Neutrophil (primary cell): ENCODE data around the gene XPR1.
"Not testable (repeated sequence)": the region's sequence is repeated elsewhere in the genome, so short reads cannot be mapped to it uniquely, and the experiment has no call there.

Source experiments
- H3K27ac ChIP-seq: fragments of 200-600 bp; sonication (generic); 2 replicates; pipeline ENCODE4 v1.5.1; 2016; ENCODE audit warnings: mild to moderate bottlenecking, moderate library complexity
- H3K27me3 ChIP-seq: fragments of 200-600 bp; sonication (generic); 2 replicates; pipeline ENCODE4 v1.6.0; 2016; ENCODE audit warnings: mild to moderate bottlenecking
- H3K36me3 ChIP-seq: fragments of 200-600 bp; sonication (generic); 2 replicates; pipeline ENCODE4 v1.5.1; 2017
- H3K4me1 ChIP-seq, 2 experiments: fragments of 200-600 bp in 1 of 2; sonication (generic) in 1 of 2; 1 replicate in 1 of 2; 2 replicates in 1 of 2; pipeline versions ENCODE4 v1.5.1 to v1.6.1; 2013 to 2016; ENCODE audit warnings: low read depth in 1 of 2, low read length in 1 of 2, mild to moderate bottlenecking in 1 of 2, moderate library complexity in 1 of 2; ENCODE audit not compliant: control insufficient read depth in 1 of 2, insufficient read depth in 1 of 2
- H3K4me3 ChIP-seq, 2 experiments: fragments of 200-600 bp in 1 of 2; sonication (generic) in 1 of 2; 1 replicate in 1 of 2; 2 replicates in 1 of 2; pipeline ENCODE4 v1.5.1; 2013 to 2016; ENCODE audit warnings: low read depth in 1 of 2, low read length in 1 of 2, mild to moderate bottlenecking in 1 of 2, moderate library complexity in 1 of 2
- H3K9me3 ChIP-seq: fragments of 200-600 bp; sonication (generic); 2 replicates; pipeline ENCODE4 v1.5.1; 2016
- CTCF ChIP-seq: fragments of 200-600 bp; sonication (generic); IDR thresholded peaks from 2 replicates; pipeline ENCODE4 v1.5.1; 2016; ENCODE audit warnings: antibody characterized with exemption

Gene XPR1

GRCh38 chr1:180691322-180691913, 59.6 kb downstream of the XPR1 start:
- H3K27ac ChIP-seq, result no peak overlapping the region
- H3K9me3 ChIP-seq, result no peaks in the 10 kb centered on the region
- H3K4me1 ChIP-seq, result no peaks in the 10 kb centered on the region
- no peaks in the 10 kb centered on the region for H3K27me3 ChIP-seq
- no peak overlapping the region for H3K4me3 ChIP-seq
- TF ChIP-seq CTCF, result no peak
- H3K36me3 ChIP-seq, result no peaks in the 10 kb centered on the region

GRCh38 chr1:180693564-180694244, 61.9 kb downstream of the XPR1 start:
- H3K27ac ChIP-seq, result no peak overlapping the region
- no peaks in the 10 kb centered on the region for H3K27me3 ChIP-seq
- H3K9me3 ChIP-seq, result peaks cover 9% of the 10 kb centered on the region
- H3K4me3 ChIP-seq, result no peak overlapping the region
- TF ChIP-seq CTCF, result no peak
- no peaks in the 10 kb centered on the region for H3K36me3 ChIP-seq
- H3K4me1 ChIP-seq, result no peaks in the 10 kb centered on the region

GRCh38 chr1:180695282-180695681, 63.5 kb downstream of the XPR1 start:
- Histone ChIP-seq H3K36me3 (no peaks in the 10 kb centered on the region), H3K4me1 (no peaks in the 10 kb centered on the region), H3K27ac (no peak overlapping the region), H3K4me3 (no peak overlapping the region), H3K9me3 (peaks cover 9% of the 10 kb centered on the region), H3K27me3 (no peaks in the 10 kb centered on the region)
- no peak for TF ChIP-seq CTCF

GRCh38 chr1:180696361-180696760, 64.5 kb downstream of the XPR1 start:
- no peaks in the 10 kb centered on the region for H3K4me1 ChIP-seq
- TF ChIP-seq CTCF, result no peak
- peaks cover 9% of the 10 kb centered on the region for H3K9me3 ChIP-seq
- no peaks in the 10 kb centered on the region for H3K36me3 ChIP-seq
- no peaks in the 10 kb centered on the region for H3K27me3 ChIP-seq
- no peak overlapping the region for H3K4me3 ChIP-seq
- H3K27ac ChIP-seq, result no peak overlapping the region

GRCh38 chr1:180698580-180698979, 66.8 kb downstream of the XPR1 start:
- no peak overlapping the region for H3K4me3 ChIP-seq
- no peak for TF ChIP-seq CTCF
- peaks cover 9% of the 10 kb centered on the region for H3K9me3 ChIP-seq
- H3K27ac ChIP-seq, result no peak overlapping the region
- no peaks in the 10 kb centered on the region for H3K27me3 ChIP-seq
- no peaks in the 10 kb centered on the region for H3K4me1 ChIP-seq
- no peaks in the 10 kb centered on the region for H3K36me3 ChIP-seq

- H3K36me3 ChIP-seq, H3K4me3 ChIP-seq, H3K27ac ChIP-seq, H3K27me3 ChIP-seq, H3K4me1 ChIP-seq, H3K9me3 ChIP-seq: not testable (repeated sequence)
Measured at GRCh38 chr1:180702376-180702775, 70.6 kb downstream of the XPR1 start.

GRCh38 chr1:180710746-180711145, 78.9 kb downstream of the XPR1 start:
- H3K36me3 ChIP-seq, H3K4me1 ChIP-seq, H3K9me3 ChIP-seq, H3K27ac ChIP-seq, H3K4me3 ChIP-seq, H3K27me3 ChIP-seq: not testable (repeated sequence)

- H3K4me3 ChIP-seq, H3K27ac ChIP-seq, H3K9me3 ChIP-seq, H3K27me3 ChIP-seq, H3K4me1 ChIP-seq, H3K36me3 ChIP-seq: not testable (repeated sequence)
Measured at GRCh38 chr1:180711260-180711659, 79.4 kb downstream of the XPR1 start.
